ENCODE data around the gene CBY3.
"Not testable (repeated sequence)": the region's sequence is repeated elsewhere in the genome, so short reads cannot be mapped to it uniquely, and the experiment has no call there.

- TF ChIP-seq SUZ12 (IDR thresholded peaks at IDR 0.05; ENCODE audit: extremely low read depth, insufficient read depth, insufficient read length); ZNF274 (IDR thresholded peaks at IDR 0.05; ENCODE audit: low read depth, low read length): not testable (repeated sequence)
These were observed 37.5 kb downstream of the CBY3 start for GRCh38 chr5:179643141-179643920.

Measured in NT2/D1 (cell line).